Left colon (tissue), 2 donors: ENCODE measurements around the gene ATXN10. TPM values are rescaled to one million over a fixed set of nuclear protein-coding genes. Genes with fewer than 3 reads are reported as not detected.
"Not testable (repeated sequence)": the region's sequence is repeated elsewhere in the genome, so short reads cannot be mapped to it uniquely, and the experiment has no call there.

Source experiments
- ATAC-seq: fragments of 200-7000 bp; cut with Tn5 transposase; one replicate; pipeline ENCODE4 v1.9.1; 2020; ENCODE audit warnings: mild to moderate bottlenecking, moderate library complexity
- DNase-seq, 2 donors: peaks; one replicate each; pipeline ENCODE4 v3.0.0-alpha.2; 2020
- intact Hi-C, 2 donors: fragments of 100-400 bp; cut with DNase I in 1 of 2; cut with micrococcal nuclease in 1 of 2; formaldehyde crosslinking; loops; one replicate each; pipeline versions ENCODE4 v1.11.2 to v1.14.0; 2022; cut with DNase I, micrococcal nuclease
- total RNA-seq, 2 donors: library from RNA; stranded (reverse); fragmentation: NEBNext Ultra II Directional; extraction: Animal tissue kit (Norgen Biotek cat#: 25700); gene quantifications; one replicate each; pipeline ENCODE4 v1.2.1, GENCODE V29; 2021
- donor health status: DM: no; HTN: no; CAD: no.
- donor health status: DM: yes; HTN: yes; CAD: no.

The ATXN10 gene
- total RNA-seq, 2 donors from 2014 or later, result 65.6 to 69.9 TPM

- ATAC-seq (no peak), DNase-seq (no peak)
- intact Hi-C loops, result loop anchor here in 1 of 2 donors (10.0 kb wide), 2 partner anchors 194 to 224 kb away; no protein-coding TSS in a partner anchor
Observed at GRCh38 chr22:45640291-45640940, 31.2 kb upstream of the ATXN10 start.

GRCh38 chr22:45640941-45641621 lies 30.6 kb upstream of the ATXN10 start:
- no peak for DNase-seq
- no peak for ATAC-seq
- intact Hi-C loops, result loop anchor here in 1 of 2 donors (10.0 kb wide), 2 partner anchors 194 to 224 kb away; no protein-coding TSS in a partner anchor

- no peak for DNase-seq
- ATAC-seq, result no peak
- intact Hi-C loops, result loop anchor here in 1 of 2 donors (10.0 kb wide), 2 partner anchors 192 to 222 kb away; no protein-coding TSS in a partner anchor
Observed at GRCh38 chr22:45642986-45643385, 28.6 kb upstream of the ATXN10 start.

- DNase-seq (no peak), ATAC-seq (no peak)
- intact Hi-C loops, result loop anchor here in 1 of 2 donors (10.0 kb wide), 2 partner anchors 190 to 220 kb away; no protein-coding TSS in a partner anchor
Observed at GRCh38 chr22:45644714-45645113, 26.9 kb upstream of the ATXN10 start.

GRCh38 chr22:45645150-45645525 lies 26.5 kb upstream of the ATXN10 start:
- intact Hi-C loops, result loop anchor here in 1 of 2 donors (10.0 kb wide), 2 partner anchors 190 to 220 kb away; no protein-coding TSS in a partner anchor
- no peak for DNase-seq
- peak; percentile 2 for ATAC-seq

GRCh38 chr22:45645526-45646414 lies 25.9 kb upstream of the ATXN10 start:
- intact Hi-C loops, result loop anchor here in 1 of 2 donors (10.0 kb wide), 2 partner anchors 189 to 219 kb away; no protein-coding TSS in a partner anchor
- DNase-seq (peak; percentile 46 to 85), ATAC-seq (peak; percentile 99)

GRCh38 chr22:45647532-45648225 lies 24.0 kb upstream of the ATXN10 start:
- intact Hi-C loops, result loop anchor here in 1 of 2 donors (10.0 kb wide), 2 partner anchors 187 to 217 kb away; no protein-coding TSS in a partner anchor
- no peak for DNase-seq
- ATAC-seq, result no peak

GRCh38 chr22:45648301-45649117 lies 23.1 kb upstream of the ATXN10 start:
- intact Hi-C loops, result loop anchor here in 1 of 2 donors (10.0 kb wide), 2 partner anchors 186 to 216 kb away; no protein-coding TSS in a partner anchor
- DNase-seq (no peak), ATAC-seq (no peak)

GRCh38 chr22:45649809-45650208 lies 21.8 kb upstream of the ATXN10 start:
- ATAC-seq (no peak), DNase-seq (no peak)
- intact Hi-C loops, result loop anchor here in 1 of 2 donors (10.0 kb wide), 2 partner anchors 185 to 215 kb away; no protein-coding TSS in a partner anchor

- ATAC-seq, result no peak
Observed at GRCh38 chr22:45650721-45651120, 20.9 kb upstream of the ATXN10 start.

GRCh38 chr22:45651931-45652528 lies 19.6 kb upstream of the ATXN10 start:
- intact Hi-C loops, result no loop called here
- ATAC-seq (no peak), DNase-seq (no peak)

More at GRCh38 chr22:45650721-45651120, 20.9 kb upstream of the ATXN10 start:
- intact Hi-C loops, result no loop called here
- no peak for DNase-seq

GRCh38 chr22:45656577-45656976 lies 15.1 kb upstream of the ATXN10 start:
- intact Hi-C loops, result no loop called here
- no peak for ATAC-seq
- no peak for DNase-seq

GRCh38 chr22:45657701-45658100 lies 13.9 kb upstream of the ATXN10 start:
- intact Hi-C loops, result no loop called here
- DNase-seq (no peak), ATAC-seq (no peak)

- ATAC-seq (no peak), DNase-seq (no peak)
- intact Hi-C loops, result no loop called here
Observed at GRCh38 chr22:45664136-45664646, 7.4 kb upstream of the ATXN10 start.

- peak; percentile 50 for ATAC-seq
- no peak for DNase-seq
- intact Hi-C loops, result no loop called here
Observed at GRCh38 chr22:45667486-45667885, 4.1 kb upstream of the ATXN10 start.

- DNase-seq, ATAC-seq, intact Hi-C loops: not testable (repeated sequence)
Observed at GRCh38 chr22:45670363-45670762, 1.3 kb upstream of the ATXN10 start.
